GM23338 (cell line): ENCODE data around the gene MPL. TPM values are rescaled to one million over a fixed set of nuclear protein-coding genes. Genes with fewer than 3 reads are reported as not detected.

Source experiments
- ATAC-seq: fragments of 200-7000 bp; cut with Tn5 transposase; 3 replicates; pipeline ENCODE4 v1.9.1; 2020
- DNase-seq: peaks from one replicate; pipeline ENCODE4 v3.0.0-alpha.2; 2015; ENCODE audit warnings: low spot score
- H2AFZ ChIP-seq: fragments of 200-600 bp; sonication (generic); 2 replicates; pipeline ENCODE4 v1.8.0; 2016; ENCODE audit warnings: antibody characterized with exemption, mild to moderate bottlenecking, moderate library complexity
- H3F3A ChIP-seq: fragments of 200-600 bp; sonication (generic); replicated peaks from 2 replicates; pipeline ENCODE4 v1.8.0; 2017; ENCODE audit warnings: antibody characterized with exemption, mixed run types, low read depth
- H3K27ac ChIP-seq: fragments of 200-600 bp; sonication (generic); 2 replicates; pipeline ENCODE4 v1.6.1; 2016; ENCODE audit warnings: low read depth
- H3K27me3 ChIP-seq: fragments of 200-600 bp; sonication (generic); 2 replicates; pipeline ENCODE4 v1.8.0; 2016; ENCODE audit warnings: mild to moderate bottlenecking, mixed run types, moderate library complexity; ENCODE audit not compliant: insufficient read depth
- H3K36me3 ChIP-seq: fragments of 200-600 bp; sonication (generic); 2 replicates; pipeline ENCODE4 v1.8.0; 2016; ENCODE audit warnings: mild to moderate bottlenecking; ENCODE audit not compliant: insufficient read depth
- H3K4me1 ChIP-seq: fragments of 200-600 bp; sonication (generic); 2 replicates; pipeline ENCODE4 v1.8.0; 2016; ENCODE audit warnings: mild to moderate bottlenecking, moderate library complexity; ENCODE audit not compliant: insufficient read depth
- H3K4me2 ChIP-seq: fragments of 200-600 bp; sonication (generic); 2 replicates; pipeline ENCODE4 v1.7.1; 2017; ENCODE audit warnings: mixed run types
- H3K4me3 ChIP-seq: fragments of 200-600 bp; sonication (generic); 2 replicates; pipeline ENCODE4 v1.6.1; 2016; ENCODE audit warnings: mixed run types
- H3K79me2 ChIP-seq: fragments of 200-600 bp; sonication (generic); replicated peaks from 2 replicates; pipeline ENCODE4 v1.8.0; 2017; ENCODE audit warnings: mild to moderate bottlenecking; ENCODE audit not compliant: insufficient read depth
- H3K9me2 ChIP-seq: fragments of 200-600 bp; sonication (generic); 2 replicates; pipeline ENCODE4 v1.8.0; 2017; ENCODE audit not compliant: insufficient read depth
- H4K20me1 ChIP-seq: fragments of 200-600 bp; sonication (generic); replicated peaks from 2 replicates; pipeline ENCODE4 v1.8.0; 2017; ENCODE audit warnings: mild to moderate bottlenecking; ENCODE audit not compliant: insufficient read depth
- H3K27ac Mint-ChIP-seq: 2 replicates; pipeline ENCODE4 v1.8.0; 2020; ENCODE audit warnings: inconsistent platforms, mild to moderate bottlenecking, moderate library complexity, mixed read lengths
- H3K27me3 Mint-ChIP-seq: 3 replicates; pipeline ENCODE4 v1.8.0; 2022; ENCODE audit warnings: low read depth, mild to moderate bottlenecking, moderate library complexity, mixed read lengths, inconsistent platforms; ENCODE audit not compliant: insufficient read depth, poor library complexity
- H3K36me3 Mint-ChIP-seq: 3 replicates; pipeline ENCODE4 v1.8.0; 2021; ENCODE audit warnings: low read depth, mild to moderate bottlenecking, inconsistent platforms, moderate library complexity, mixed read lengths
- H3K4me1 Mint-ChIP-seq: 3 replicates; pipeline ENCODE4 v1.8.0; 2020; ENCODE audit warnings: mild to moderate bottlenecking, inconsistent platforms, mixed read lengths
- H3K4me3 Mint-ChIP-seq: 3 replicates; pipeline ENCODE4 v1.8.0; 2021; ENCODE audit warnings: moderate library complexity, mild to moderate bottlenecking, inconsistent platforms, mixed read lengths
- H3K9me3 Mint-ChIP-seq: 3 replicates; pipeline ENCODE4 v1.8.0; 2020; ENCODE audit warnings: moderate library complexity, mild to moderate bottlenecking, inconsistent platforms, mixed read lengths
- CTCF ChIP-seq, 2 experiments: fragments of 200-600 bp in 1 of 2; sonication (generic) in 1 of 2; conservative IDR thresholded peaks; 2 replicates each; pipeline versions ENCODE4 v1.5.1 to v1.6.1; 2016 to 2017; ENCODE audit warnings: antibody characterized with exemption in 2 of 2, low read depth in 2 of 2, mild to moderate bottlenecking in 2 of 2, moderate library complexity in 1 of 2
- EZH2 ChIP-seq: fragments of 200-600 bp; sonication (generic); IDR thresholded peaks from one replicate; pipeline ENCODE4 v1.8.0; 2017; ENCODE audit warnings: antibody characterized with exemption, mild to moderate bottlenecking, low read depth; ENCODE audit not compliant: unreplicated experiment
- EZH2phosphoT487 ChIP-seq: fragments of 200-600 bp; sonication (generic); IDR thresholded peaks from one replicate; pipeline ENCODE4 v1.8.1; 2018; ENCODE audit warnings: antibody characterized with exemption; ENCODE audit not compliant: unreplicated experiment
- JUNB ChIP-seq: IDR thresholded peaks from one replicate; pipeline ENCODE4 v1.6.1; 2016; ENCODE audit warnings: antibody characterized with exemption; ENCODE audit not compliant: unreplicated experiment
- NANOG ChIP-seq: IDR thresholded peaks from 2 replicates; pipeline ENCODE4 v1.6.1; 2016; ENCODE audit warnings: antibody characterized with exemption, borderline replicate concordance
- STAT1 ChIP-seq: IDR thresholded peaks from one replicate; pipeline ENCODE4 v1.6.1; 2016; ENCODE audit warnings: antibody characterized with exemption; ENCODE audit not compliant: unreplicated experiment
- ZNF114 ChIP-seq: fragments of 250-450 bp; sonication (Bioruptor Pico); IDR thresholded peaks from 2 replicates; pipeline ENCODE4 v1.5.0; 2020; ENCODE audit warnings: mild to moderate bottlenecking, moderate library complexity
- polyA plus RNA-seq: library from polyadenylated mRNA; unstranded; fragments of >200 nt; fragmentation: Nextera tagmentation; extraction: Ambion mirVana; gene quantifications from 2 replicates; pipeline ENCODE4 v1.2.1, GENCODE V29; 2016
- total RNA-seq: library from RNA; depleted of rRNA; stranded (reverse); fragments of >200 nt; shearing (Covaris generic); gene quantifications from 2 replicates; pipeline ENCODE4 v1.2.3, GENCODE V29; 2014
- TF ChIP-seq, protein P1 (sequence below): IDR thresholded peaks from 2 replicates; pipeline ENCODE4 v1.6.1; 2016; ENCODE audit warnings: antibody characterized with exemption
- TF ChIP-seq, protein P2 (sequence below): fragments of 250-450 bp; sonication (Bioruptor Pico); IDR thresholded peaks from 2 replicates; pipeline ENCODE4 v1.5.0; 2020; ENCODE audit warnings: mild to moderate bottlenecking, moderate library complexity

Gene MPL
- total and polyA plus RNA-seq, 2 experiments from 2014 or later = not detected

GRCh38 chr1:43383449-43383848, 45.8 kb downstream of the MPL start:
- 0 out of 4 replicates have a peak, but pooled peaks of 1 of the 2 experiments have one; percentile 23 for TF ChIP-seq CTCF (conservative IDR thresholded peaks at IDR 0.05; ENCODE audit: low read depth in 2 of 2)
- TF ChIP-seq, protein P1, sequence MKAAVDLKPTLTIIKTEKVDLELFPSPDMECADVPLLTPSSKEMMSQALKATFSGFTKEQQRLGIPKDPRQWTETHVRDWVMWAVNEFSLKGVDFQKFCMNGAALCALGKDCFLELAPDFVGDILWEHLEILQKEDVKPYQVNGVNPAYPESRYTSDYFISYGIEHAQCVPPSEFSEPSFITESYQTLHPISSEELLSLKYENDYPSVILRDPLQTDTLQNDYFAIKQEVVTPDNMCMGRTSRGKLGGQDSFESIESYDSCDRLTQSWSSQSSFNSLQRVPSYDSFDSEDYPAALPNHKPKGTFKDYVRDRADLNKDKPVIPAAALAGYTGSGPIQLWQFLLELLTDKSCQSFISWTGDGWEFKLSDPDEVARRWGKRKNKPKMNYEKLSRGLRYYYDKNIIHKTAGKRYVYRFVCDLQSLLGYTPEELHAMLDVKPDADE = no peak
- Histone ChIP-seq H3F3A (no peaks in the 10 kb centered on the region), H3K4me2 (no peak overlapping the region), H3K9me2 (no peaks in the 10 kb centered on the region), H3K36me3 (peaks cover 25% of the 10 kb centered on the region), H3K79me2 (peaks cover 12% of the 10 kb centered on the region), H4K20me1 (peaks cover 5% of the 10 kb centered on the region; the same call in 1 of the 2 replicates), H3K4me1 (peaks cover under 1% of the 10 kb centered on the region; the same call in 1 of the 2 replicates), H3K27me3 (no peaks in the 10 kb centered on the region), H3K4me3 (no peak overlapping the region), H2AFZ (no peak overlapping the region), H3K27ac (no peak overlapping the region)
- Mint-ChIP-seq H3K27me3 (peaks cover 3% of the 10 kb centered on the region), H3K27ac (no peak overlapping the region), H3K4me3 (no peak overlapping the region), H3K9me3 (no peaks in the 10 kb centered on the region), H3K4me1 (peaks cover 1% of the 10 kb centered on the region), H3K36me3 (peaks cover 39% of the 10 kb centered on the region)
- DNase-seq (no peak), ATAC-seq (no peak)

GRCh38 chr1:43386676-43387075, 49.1 kb downstream of the MPL start:
- H3K27ac Mint-ChIP-seq = no peak overlapping the region
- ATAC-seq = no peak
- H3K4me1 Mint-ChIP-seq = peaks cover 15% of the 10 kb centered on the region
- Histone ChIP-seq H3K27ac (no peak overlapping the region), H3K79me2 (peaks cover 34% of the 10 kb centered on the region), H3K9me2 (no peaks in the 10 kb centered on the region), H2AFZ (no peak overlapping the region), H3K27me3 (no peaks in the 10 kb centered on the region), H3K4me3 (no peak overlapping the region), H3K4me1 (peaks cover 13% of the 10 kb centered on the region; the same call in 1 of the 2 replicates), H4K20me1 (peaks cover 11% of the 10 kb centered on the region), H3K36me3 (peaks cover 25% of the 10 kb centered on the region), H3K4me2 (no peak overlapping the region), H3F3A (no peaks in the 10 kb centered on the region)
- H3K27me3 Mint-ChIP-seq = peaks cover 5% of the 10 kb centered on the region
- H3K36me3 Mint-ChIP-seq = peaks cover 39% of the 10 kb centered on the region
- H3K9me3 Mint-ChIP-seq = no peaks in the 10 kb centered on the region
- no peak for DNase-seq
- no peak overlapping the region for H3K4me3 Mint-ChIP-seq
- TF ChIP-seq CTCF (conservative IDR thresholded peaks at IDR 0.05; ENCODE audit: low read depth in 2 of 2) = no peak
- TF ChIP-seq ZNF114 (CRISPR knock-in tag) = no peak
- TF ChIP-seq EZH2phosphoT487 = no peak
- TF ChIP-seq, protein P1 = no peak
- TF ChIP-seq EZH2 = no peak
- TF ChIP-seq STAT1 = no peak
- TF ChIP-seq NANOG = no peak
- TF ChIP-seq, protein P2, sequence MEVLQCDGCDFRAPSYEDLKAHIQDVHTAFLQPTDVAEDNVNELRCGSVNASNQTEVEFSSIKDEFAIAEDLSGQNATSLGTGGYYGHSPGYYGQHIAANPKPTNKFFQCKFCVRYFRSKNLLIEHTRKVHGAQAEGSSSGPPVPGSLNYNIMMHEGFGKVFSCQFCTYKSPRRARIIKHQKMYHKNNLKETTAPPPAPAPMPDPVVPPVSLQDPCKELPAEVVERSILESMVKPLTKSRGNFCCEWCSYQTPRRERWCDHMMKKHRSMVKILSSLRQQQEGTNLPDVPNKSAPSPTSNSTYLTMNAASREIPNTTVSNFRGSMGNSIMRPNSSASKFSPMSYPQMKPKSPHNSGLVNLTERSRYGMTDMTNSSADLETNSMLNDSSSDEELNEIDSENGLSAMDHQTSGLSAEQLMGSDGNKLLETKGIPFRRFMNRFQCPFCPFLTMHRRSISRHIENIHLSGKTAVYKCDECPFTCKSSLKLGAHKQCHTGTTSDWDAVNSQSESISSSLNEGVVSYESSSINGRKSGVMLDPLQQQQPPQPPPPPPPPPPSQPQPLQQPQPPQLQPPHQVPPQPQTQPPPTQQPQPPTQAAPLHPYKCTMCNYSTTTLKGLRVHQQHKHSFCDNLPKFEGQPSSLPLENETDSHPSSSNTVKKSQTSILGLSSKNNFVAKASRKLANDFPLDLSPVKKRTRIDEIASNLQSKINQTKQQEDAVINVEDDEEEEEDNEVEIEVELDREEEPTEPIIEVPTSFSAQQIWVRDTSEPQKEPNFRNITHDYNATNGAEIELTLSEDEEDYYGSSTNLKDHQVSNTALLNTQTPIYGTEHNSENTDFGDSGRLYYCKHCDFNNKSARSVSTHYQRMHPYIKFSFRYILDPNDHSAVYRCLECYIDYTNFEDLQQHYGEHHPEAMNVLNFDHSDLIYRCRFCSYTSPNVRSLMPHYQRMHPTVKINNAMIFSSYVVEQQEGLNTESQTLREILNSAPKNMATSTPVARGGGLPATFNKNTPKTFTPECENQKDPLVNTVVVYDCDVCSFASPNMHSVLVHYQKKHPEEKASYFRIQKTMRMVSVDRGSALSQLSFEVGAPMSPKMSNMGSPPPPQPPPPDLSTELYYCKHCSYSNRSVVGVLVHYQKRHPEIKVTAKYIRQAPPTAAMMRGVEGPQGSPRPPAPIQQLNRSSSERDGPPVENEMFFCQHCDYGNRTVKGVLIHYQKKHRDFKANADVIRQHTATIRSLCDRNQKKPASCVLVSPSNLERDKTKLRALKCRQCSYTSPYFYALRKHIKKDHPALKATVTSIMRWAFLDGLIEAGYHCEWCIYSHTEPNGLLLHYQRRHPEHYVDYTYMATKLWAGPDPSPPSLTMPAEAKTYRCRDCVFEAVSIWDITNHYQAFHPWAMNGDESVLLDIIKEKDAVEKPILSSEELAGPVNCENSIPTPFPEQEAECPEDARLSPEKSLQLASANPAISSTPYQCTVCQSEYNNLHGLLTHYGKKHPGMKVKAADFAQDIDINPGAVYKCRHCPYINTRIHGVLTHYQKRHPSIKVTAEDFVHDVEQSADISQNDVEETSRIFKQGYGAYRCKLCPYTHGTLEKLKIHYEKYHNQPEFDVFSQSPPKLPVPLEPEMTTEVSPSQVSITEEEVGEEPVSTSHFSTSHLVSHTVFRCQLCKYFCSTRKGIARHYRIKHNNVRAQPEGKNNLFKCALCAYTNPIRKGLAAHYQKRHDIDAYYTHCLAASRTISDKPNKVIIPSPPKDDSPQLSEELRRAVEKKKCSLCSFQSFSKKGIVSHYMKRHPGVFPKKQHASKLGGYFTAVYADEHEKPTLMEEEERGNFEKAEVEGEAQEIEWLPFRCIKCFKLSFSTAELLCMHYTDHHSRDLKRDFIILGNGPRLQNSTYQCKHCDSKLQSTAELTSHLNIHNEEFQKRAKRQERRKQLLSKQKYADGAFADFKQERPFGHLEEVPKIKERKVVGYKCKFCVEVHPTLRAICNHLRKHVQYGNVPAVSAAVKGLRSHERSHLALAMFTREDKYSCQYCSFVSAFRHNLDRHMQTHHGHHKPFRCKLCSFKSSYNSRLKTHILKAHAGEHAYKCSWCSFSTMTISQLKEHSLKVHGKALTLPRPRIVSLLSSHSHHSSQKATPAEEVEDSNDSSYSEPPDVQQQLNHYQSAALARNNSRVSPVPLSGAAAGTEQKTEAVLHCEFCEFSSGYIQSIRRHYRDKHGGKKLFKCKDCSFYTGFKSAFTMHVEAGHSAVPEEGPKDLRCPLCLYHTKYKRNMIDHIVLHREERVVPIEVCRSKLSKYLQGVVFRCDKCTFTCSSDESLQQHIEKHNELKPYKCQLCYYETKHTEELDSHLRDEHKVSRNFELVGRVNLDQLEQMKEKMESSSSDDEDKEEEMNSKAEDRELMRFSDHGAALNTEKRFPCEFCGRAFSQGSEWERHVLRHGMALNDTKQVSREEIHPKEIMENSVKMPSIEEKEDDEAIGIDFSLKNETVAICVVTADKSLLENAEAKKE (CRISPR knock-in tag) = no peak
- TF ChIP-seq JUNB = no peak
